Activated T-helper 1 cell treated with anti-CD3 and anti-CD28 coated beads, Interleukin-12 subunit alpha, Interleukin-12 subunit beta, Interleukin-2, Interleukin-4 antibody, amounts not matched to agents 30 ng/mL and 10 ng/mL and 1 ng/mL, durations not matched to agents 14 hours and 24 hours and 36 hours (primary cell): ENCODE results near the gene ANKRD31. TPM values are rescaled to one million over a fixed set of nuclear protein-coding genes. Genes with fewer than 3 reads are reported as not detected.
"Not testable (repeated sequence)": the region's sequence is repeated elsewhere in the genome, so short reads cannot be mapped to it uniquely, and the experiment has no call there.

Experiments used
- DNase-seq: peaks from one replicate; pipeline ENCODE4 v3.0.0; 2021; ENCODE audit warnings: low spot score
- H3K27ac Mint-ChIP-seq: one replicate; pipeline ENCODE4 v1.8.0; 2021; ENCODE audit warnings: mild to moderate bottlenecking, mixed read lengths
- H3K27me3 Mint-ChIP-seq: one replicate; pipeline ENCODE4 v1.8.0; 2022; ENCODE audit warnings: mild to moderate bottlenecking, moderate library complexity, mixed read lengths; ENCODE audit not compliant: insufficient read depth
- H3K36me3 Mint-ChIP-seq: one replicate; pipeline ENCODE4 v1.8.0; 2021; ENCODE audit warnings: low read depth, mixed read lengths
- H3K4me1 Mint-ChIP-seq: one replicate; pipeline ENCODE4 v1.8.0; 2021; ENCODE audit warnings: low read depth, mixed read lengths
- H3K4me3 Mint-ChIP-seq: one replicate; pipeline ENCODE4 v1.8.0; 2021; ENCODE audit warnings: mild to moderate bottlenecking, moderate library complexity, mixed read lengths
- H3K9me3 Mint-ChIP-seq: one replicate; pipeline ENCODE4 v1.8.0; 2021; ENCODE audit warnings: mixed read lengths
- intact Hi-C: fragments of 100-400 bp; cut with micrococcal nuclease; formaldehyde crosslinking; loops from one replicate; pipeline ENCODE4 v1.15.1; 2024
- total RNA-seq: library from RNA; stranded (reverse); gene quantifications from 2 replicates; pipeline ENCODE4 v1.2.3, GENCODE V29; 2022

ANKRD31 gene
- total RNA-seq, 1 donor from 2014 or later: 0.36 TPM

DNA sequence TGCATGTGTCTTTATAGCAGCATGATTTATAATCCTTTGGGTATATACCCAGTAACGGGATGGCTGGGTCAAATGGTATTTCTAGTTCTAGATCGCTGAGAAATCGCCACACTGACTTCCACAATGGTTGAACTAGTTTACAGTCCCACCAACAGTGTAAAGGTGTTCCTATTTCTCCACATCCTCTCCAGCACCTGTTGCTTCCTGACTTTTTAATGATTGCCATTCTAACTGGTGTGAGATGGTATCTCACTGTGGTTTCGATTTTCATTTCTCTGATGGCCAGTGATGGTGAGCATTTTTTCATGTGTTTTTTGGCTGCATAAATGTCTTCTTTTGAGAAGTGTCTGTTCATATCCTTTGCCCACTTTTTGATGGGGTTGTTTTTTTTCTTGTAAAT is 13.8 kb upstream of the ANKRD31 start:
- H3K9me3 Mint-ChIP-seq, intact Hi-C loops, H3K4me3 Mint-ChIP-seq, H3K27ac Mint-ChIP-seq, H3K4me1 Mint-ChIP-seq, DNase-seq, H3K36me3 Mint-ChIP-seq: not testable (repeated sequence)
- H3K27me3 Mint-ChIP-seq: peaks cover 10% of the 10 kb centered on the region

DNA sequence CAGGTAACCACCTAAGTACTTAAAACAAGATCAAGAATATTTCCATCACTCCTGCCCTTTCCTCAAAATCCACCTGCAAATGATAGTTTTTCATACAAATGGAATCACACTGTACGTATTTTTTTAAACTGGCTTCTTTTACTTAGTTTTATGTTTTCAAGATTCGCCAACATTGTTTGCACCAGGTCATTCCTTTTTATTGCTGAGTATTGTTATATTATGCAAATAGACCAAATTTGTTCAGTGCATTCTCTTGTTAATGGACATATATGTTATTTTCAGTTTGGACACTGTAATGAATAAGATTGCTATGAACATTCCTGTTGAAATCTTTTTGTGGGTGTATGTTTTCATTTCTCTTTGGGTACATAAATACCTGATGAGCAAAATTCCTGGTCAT is 8.3 kb upstream of the ANKRD31 start:
- H3K36me3 Mint-ChIP-seq: no peaks in the 10 kb centered on the region
- peaks cover 22% of the 10 kb centered on the region for H3K27me3 Mint-ChIP-seq
- DNase-seq: no peak
- intact Hi-C loops: no loop called here
- H3K4me1 Mint-ChIP-seq: no peaks in the 10 kb centered on the region
- no peak overlapping the region for H3K4me3 Mint-ChIP-seq
- no peaks in the 10 kb centered on the region for H3K9me3 Mint-ChIP-seq
- no peak overlapping the region for H3K27ac Mint-ChIP-seq

DNA sequence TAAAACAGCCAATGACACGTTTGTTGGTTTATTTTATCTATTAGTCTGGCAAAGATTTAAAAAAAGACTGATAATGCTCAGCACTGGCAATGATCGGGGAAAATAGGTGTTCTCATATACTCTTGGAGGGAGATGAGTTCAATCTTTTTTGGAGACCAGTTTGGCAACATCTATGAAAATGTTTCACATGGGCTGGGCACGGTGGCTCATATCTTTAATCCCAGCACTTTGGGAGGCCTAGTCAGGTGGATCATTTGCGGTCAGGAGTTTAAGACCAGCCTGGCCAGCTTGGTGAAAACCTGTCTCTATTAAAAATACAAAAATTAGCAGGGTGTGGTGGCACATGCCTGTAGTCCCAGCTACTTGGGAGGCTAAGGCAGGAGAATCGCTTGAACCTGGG is 6.8 kb upstream of the ANKRD31 start:
- H3K36me3 Mint-ChIP-seq: no peaks in the 10 kb centered on the region
- no peak overlapping the region for H3K27ac Mint-ChIP-seq
- intact Hi-C loops: no loop called here
- no peaks in the 10 kb centered on the region for H3K4me1 Mint-ChIP-seq
- no peak overlapping the region for H3K4me3 Mint-ChIP-seq
- no peak for DNase-seq
- H3K9me3 Mint-ChIP-seq: no peaks in the 10 kb centered on the region
- peaks cover 18% of the 10 kb centered on the region for H3K27me3 Mint-ChIP-seq

DNA sequence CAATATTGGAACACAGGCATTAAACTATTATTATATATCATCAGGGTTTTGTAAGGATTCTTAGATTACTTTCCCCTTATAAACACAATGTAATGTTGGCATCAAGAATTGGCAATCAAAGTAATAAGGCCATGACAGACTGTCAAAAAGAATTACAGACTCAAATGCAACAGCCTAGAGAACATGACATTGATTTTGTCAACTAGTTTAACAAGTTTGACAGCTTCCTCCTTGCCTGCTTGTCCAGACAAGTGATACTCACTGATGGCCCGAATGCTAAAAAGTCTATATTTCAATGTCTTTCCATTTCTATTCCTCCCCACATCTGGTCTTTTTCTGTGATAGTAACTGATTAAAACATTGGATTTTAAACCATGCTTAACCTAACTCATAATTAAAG is 6.4 kb upstream of the ANKRD31 start:
- H3K4me3 Mint-ChIP-seq: no peak overlapping the region
- no peaks in the 10 kb centered on the region for H3K9me3 Mint-ChIP-seq
- intact Hi-C loops: no loop called here
- peaks cover 18% of the 10 kb centered on the region for H3K27me3 Mint-ChIP-seq
- H3K36me3 Mint-ChIP-seq: no peaks in the 10 kb centered on the region
- H3K4me1 Mint-ChIP-seq: no peaks in the 10 kb centered on the region
- no peak overlapping the region for H3K27ac Mint-ChIP-seq
- no peak for DNase-seq

DNA sequence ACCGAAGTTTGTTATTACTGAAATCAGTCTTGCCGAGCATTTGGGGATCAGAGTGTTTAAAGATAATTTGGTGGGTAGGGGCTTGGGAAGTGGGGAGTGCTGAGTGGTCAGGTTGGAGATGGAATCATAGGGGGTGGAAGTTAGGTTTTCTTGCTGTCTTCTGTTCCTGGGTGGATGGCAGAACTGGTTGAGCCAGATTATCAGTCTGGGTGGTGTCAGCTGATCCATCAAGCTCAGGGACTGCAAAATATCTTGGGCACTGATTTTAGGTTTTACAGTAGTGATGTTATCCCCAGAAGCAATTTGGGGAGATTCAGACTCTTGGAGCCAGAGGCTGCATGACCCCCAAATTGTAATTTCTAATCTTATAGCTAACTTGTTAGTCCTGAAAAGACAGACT is 5.4 kb upstream of the ANKRD31 start:
- no peak for DNase-seq
- Mint-ChIP-seq H3K4me3 (no peak overlapping the region), H3K27me3 (peaks cover 18% of the 10 kb centered on the region), H3K9me3 (no peaks in the 10 kb centered on the region), H3K36me3 (no peaks in the 10 kb centered on the region), H3K27ac (no peak overlapping the region), H3K4me1 (peaks cover 3% of the 10 kb centered on the region)
- intact Hi-C loops: no loop called here

DNA sequence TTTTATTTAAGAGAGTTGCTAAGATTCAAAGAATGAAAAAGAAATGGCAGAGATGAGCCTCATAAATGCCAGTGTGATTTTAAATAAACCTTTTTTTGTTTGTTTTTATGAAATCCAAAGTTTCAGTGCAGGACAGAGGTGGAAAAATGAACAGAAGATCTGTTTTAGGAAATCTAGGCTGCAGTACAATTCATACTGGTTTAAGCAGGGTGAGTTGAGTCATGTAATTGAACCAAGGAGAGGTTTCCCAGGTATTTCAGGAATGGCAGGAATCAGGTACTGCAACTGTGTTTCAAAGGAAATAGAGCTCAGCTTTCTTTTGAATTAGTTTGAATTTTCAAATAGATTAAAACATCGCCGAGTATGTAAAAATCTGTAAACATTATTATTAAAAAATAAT is 3.0 kb upstream of the ANKRD31 start:
- no peaks in the 10 kb centered on the region for H3K36me3 Mint-ChIP-seq
- H3K27ac Mint-ChIP-seq: no peak overlapping the region
- H3K9me3 Mint-ChIP-seq: no peaks in the 10 kb centered on the region
- H3K27me3 Mint-ChIP-seq: peaks cover 11% of the 10 kb centered on the region
- H3K4me3 Mint-ChIP-seq: no peak overlapping the region
- H3K4me1 Mint-ChIP-seq: peaks cover 15% of the 10 kb centered on the region
- DNase-seq: no peak
- intact Hi-C loops: loop anchor here (5.0 to 10.0 kb wide), 6 partner anchors 83 to 555 kb away; partner anchors contain the start of gene HEXB

DNA sequence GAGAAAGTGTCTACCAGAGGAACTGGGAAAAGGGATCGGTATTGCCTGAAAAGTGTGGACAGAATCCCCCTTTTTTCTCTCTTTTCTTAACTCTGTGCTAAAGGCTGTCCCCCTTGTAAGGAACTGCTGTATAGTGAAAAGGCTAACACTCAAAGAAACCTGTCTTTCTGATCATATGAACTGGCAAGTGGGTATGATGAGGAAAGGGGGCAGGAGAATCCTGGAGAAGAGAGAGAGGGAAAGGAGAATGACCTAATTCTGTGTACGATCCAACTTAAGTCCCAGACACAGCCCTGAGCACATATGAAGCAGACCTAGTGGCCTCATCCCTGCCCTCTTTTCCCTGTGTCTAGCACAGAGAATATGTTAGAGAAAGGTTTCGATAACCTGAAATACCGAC is 967 bp downstream of the ANKRD31 start:
- no peaks in the 10 kb centered on the region for H3K36me3 Mint-ChIP-seq
- no peak for DNase-seq
- H3K27me3 Mint-ChIP-seq: peaks cover 2% of the 10 kb centered on the region
- intact Hi-C loops: loop anchor here (1.0 to 10.0 kb wide), 8 partner anchors 87 to 551 kb away; partner anchors contain the start of genes CERT1, HEXB, POC5 and POLK
- H3K27ac Mint-ChIP-seq: peak overlapping the region; percentile 48
- peaks cover 15% of the 10 kb centered on the region for H3K4me1 Mint-ChIP-seq
- peak overlapping the region; percentile 90 for H3K4me3 Mint-ChIP-seq
- no peaks in the 10 kb centered on the region for H3K9me3 Mint-ChIP-seq

DNA sequence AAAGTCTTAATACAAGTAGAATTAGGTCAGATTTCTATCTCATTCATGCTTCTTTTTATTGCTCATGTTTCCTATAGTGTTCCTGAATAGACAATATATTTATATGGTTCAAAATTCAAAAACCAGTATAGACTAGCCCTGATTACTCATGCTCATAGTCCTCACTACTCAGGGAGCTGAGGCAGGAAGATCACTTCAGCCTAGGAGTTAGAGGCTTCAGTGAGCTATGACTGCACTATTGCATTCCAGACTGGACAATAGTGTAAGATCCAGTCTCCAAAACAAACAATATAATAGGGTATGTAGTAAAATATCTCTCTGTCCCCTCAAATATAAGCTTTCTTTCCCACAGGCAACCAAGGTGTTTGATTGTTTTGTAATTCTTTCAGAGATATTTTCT is 2.4 kb downstream of the ANKRD31 start:
- no peaks in the 10 kb centered on the region for H3K27me3 Mint-ChIP-seq
- intact Hi-C loops: loop anchor here (10.0 kb wide), 2 partner anchors 289 to 549 kb away; partner anchors contain the start of gene HEXB
- DNase-seq: no peak
- no peak overlapping the region for H3K4me3 Mint-ChIP-seq
- H3K36me3 Mint-ChIP-seq: no peaks in the 10 kb centered on the region
- peaks cover 15% of the 10 kb centered on the region for H3K4me1 Mint-ChIP-seq
- no peak overlapping the region for H3K27ac Mint-ChIP-seq
- H3K9me3 Mint-ChIP-seq: no peaks in the 10 kb centered on the region

DNA sequence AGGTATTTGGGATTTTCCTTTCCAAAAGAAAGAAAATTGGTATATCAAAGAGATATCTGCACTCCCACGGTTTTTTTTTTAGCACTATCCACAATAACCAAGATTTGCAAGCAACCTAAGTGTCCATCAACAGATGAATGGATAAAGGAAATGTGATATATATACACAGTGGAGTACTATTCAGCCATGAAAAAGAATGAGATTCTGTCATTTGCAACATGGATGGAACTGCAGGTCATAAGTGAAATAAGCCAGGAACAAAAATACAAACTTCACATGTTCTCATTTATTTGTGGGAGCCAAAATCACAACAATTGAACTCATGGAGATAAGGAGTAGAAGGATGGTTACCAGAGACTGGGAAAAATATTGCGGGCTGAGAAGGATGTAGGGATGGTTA is 9.8 kb downstream of the ANKRD31 start:
- H3K27me3 Mint-ChIP-seq: no peaks in the 10 kb centered on the region
- no peak for DNase-seq
- intact Hi-C loops: no loop called here
- H3K4me3 Mint-ChIP-seq: no peak overlapping the region
- H3K27ac Mint-ChIP-seq: no peak overlapping the region
- H3K4me1 Mint-ChIP-seq: no peaks in the 10 kb centered on the region
- H3K36me3 Mint-ChIP-seq: no peaks in the 10 kb centered on the region
- no peaks in the 10 kb centered on the region for H3K9me3 Mint-ChIP-seq

DNA sequence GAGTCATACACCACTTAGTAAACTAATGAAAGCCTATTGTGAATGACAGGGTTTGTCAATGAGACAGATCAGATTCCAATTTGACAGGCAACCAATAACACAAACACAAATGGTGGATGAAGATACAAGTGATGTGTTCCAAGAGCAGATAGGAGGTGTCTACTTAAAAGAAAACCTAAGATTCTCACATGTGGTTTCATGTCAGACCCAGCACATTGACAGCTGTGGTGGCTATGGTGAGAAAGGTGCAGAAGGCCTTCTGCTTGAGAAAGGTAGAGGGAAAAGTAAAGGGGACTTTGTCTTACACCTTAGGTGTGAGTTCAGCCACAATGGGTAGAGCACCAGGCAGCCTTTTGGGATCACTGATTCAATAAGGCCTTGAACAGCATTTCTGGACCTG is 11.2 kb downstream of the ANKRD31 start:
- no peak for DNase-seq
- Mint-ChIP-seq H3K27ac (no peak overlapping the region), H3K4me1 (no peaks in the 10 kb centered on the region), H3K27me3 (no peaks in the 10 kb centered on the region), H3K9me3 (no peaks in the 10 kb centered on the region), H3K36me3 (no peaks in the 10 kb centered on the region), H3K4me3 (no peak overlapping the region)
- intact Hi-C loops: no loop called here

DNA sequence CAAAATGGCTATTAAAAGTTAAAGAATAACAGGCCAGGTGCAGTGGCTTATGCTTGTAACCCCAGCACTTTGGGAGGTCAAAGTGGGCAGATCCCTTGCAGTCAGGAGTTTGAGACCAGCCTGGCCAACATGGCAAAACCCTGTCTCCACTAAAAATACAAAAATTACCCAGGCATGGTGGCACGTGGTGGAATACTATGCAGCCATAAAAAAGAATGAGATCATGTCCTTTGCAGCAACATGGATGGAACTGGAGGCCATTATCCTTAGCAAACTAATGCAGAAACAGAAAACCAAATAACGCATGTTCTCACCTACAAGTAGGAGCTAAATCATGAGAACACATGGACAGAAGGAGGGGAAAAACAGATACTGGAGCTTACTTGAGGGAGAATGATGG is 15.9 kb downstream of the ANKRD31 start:
- H3K27ac Mint-ChIP-seq, intact Hi-C loops, DNase-seq, H3K4me1 Mint-ChIP-seq, H3K4me3 Mint-ChIP-seq, H3K27me3 Mint-ChIP-seq, H3K36me3 Mint-ChIP-seq: not testable (repeated sequence)
- peaks cover 22% of the 10 kb centered on the region for H3K9me3 Mint-ChIP-seq

DNA sequence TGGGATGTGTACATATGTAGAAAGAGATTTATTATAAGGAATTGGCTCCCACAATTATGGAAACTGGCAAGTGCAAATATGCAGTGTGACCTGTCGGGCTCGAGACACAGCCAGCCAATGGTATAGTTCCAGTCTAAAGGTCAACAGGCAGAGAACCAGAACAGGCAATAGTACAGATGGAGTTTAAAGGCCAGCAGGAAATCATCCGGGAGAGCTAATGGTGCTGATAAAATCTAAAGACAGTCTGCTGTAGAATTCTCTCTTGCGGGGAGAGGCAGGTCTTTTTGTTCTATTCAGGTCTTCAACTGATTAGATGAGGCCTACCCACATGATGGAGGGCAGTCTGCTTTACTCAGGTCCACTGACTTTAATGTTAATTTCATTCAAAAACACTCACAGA is 21.8 kb downstream of the ANKRD31 start:
- Mint-ChIP-seq H3K27me3 (peaks cover 2% of the 10 kb centered on the region), H3K36me3 (peaks cover 7% of the 10 kb centered on the region), H3K4me3 (no peak overlapping the region), H3K4me1 (no peaks in the 10 kb centered on the region), H3K9me3 (peaks cover 22% of the 10 kb centered on the region), H3K27ac (no peak overlapping the region)
- DNase-seq: no peak
- intact Hi-C loops: no loop called here

DNA sequence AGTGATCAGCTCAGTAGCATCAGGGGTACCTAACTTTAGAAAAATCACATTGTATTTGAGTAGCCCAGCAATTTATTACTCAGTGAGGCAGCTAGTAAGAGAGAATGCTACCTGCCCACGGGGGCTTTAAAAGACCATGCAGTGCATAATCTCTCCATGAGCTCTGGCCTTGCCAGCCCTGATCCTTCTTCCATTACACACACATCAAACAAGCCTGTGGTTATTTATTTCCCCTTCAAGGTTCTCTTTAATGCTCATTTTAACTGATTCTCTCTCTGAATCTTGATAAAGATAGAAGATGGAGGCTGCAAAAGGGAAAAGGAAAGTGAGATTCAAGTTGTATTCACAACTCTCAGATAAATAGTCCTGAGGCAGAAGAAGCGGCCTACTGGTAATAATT is 22.3 kb downstream of the ANKRD31 start:
- Mint-ChIP-seq H3K4me1 (no peaks in the 10 kb centered on the region), H3K27ac (no peak overlapping the region), H3K27me3 (peaks cover 2% of the 10 kb centered on the region), H3K36me3 (peaks cover 7% of the 10 kb centered on the region), H3K4me3 (no peak overlapping the region), H3K9me3 (peaks cover 22% of the 10 kb centered on the region)
- no peak for DNase-seq
- intact Hi-C loops: no loop called here

DNA sequence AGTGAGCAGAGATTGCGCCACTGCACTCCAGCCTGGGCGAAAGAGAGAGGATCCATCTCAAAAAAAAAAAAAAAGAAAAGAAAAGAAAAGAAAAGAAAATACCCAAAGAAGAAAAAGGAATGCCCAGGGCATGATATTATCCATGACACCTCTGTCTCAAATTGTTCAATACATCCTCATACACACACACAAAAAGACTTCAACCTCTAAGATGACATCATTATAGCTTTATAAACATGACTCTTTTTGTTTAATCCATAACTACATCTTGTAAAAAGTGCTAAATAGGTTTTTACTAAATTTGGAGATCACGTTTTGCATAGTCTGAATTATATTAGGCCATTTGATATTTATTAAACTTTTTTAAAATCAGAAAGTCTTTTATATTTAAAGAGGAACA is 33.1 kb downstream of the ANKRD31 start:
- DNase-seq: no peak
- Mint-ChIP-seq H3K36me3 (no peaks in the 10 kb centered on the region), H3K4me3 (no peak overlapping the region), H3K9me3 (no peaks in the 10 kb centered on the region), H3K27ac (no peak overlapping the region), H3K27me3 (peaks cover 3% of the 10 kb centered on the region), H3K4me1 (no peaks in the 10 kb centered on the region)
- intact Hi-C loops: no loop called here
